Sigmoid colon (tissue), 3 donors: Measurements from ENCODE around the gene TUBA3E.

Experiments
- POLR2A ChIP-seq, 2 donors: fragments of 450-650 bp; IDR thresholded peaks; one replicate each; pipeline ENCODE4 v1.6.1; 2016; ENCODE audit warnings: antibody characterized with exemption in 2 of 2, mild to moderate bottlenecking in 2 of 2, moderate library complexity in 2 of 2
- TF ChIP-seq, protein P1 (sequence below), 4 experiments: fragments of 450-650 bp in 3 of 4; fragments of 200-600 bp in 1 of 4; IDR thresholded peaks; one replicate each; pipeline ENCODE4 v1.5.1; 2016 to 2019; ENCODE audit warnings: antibody characterized with exemption in 4 of 4, mild to moderate bottlenecking in 3 of 4, moderate library complexity in 2 of 4

DNA sequence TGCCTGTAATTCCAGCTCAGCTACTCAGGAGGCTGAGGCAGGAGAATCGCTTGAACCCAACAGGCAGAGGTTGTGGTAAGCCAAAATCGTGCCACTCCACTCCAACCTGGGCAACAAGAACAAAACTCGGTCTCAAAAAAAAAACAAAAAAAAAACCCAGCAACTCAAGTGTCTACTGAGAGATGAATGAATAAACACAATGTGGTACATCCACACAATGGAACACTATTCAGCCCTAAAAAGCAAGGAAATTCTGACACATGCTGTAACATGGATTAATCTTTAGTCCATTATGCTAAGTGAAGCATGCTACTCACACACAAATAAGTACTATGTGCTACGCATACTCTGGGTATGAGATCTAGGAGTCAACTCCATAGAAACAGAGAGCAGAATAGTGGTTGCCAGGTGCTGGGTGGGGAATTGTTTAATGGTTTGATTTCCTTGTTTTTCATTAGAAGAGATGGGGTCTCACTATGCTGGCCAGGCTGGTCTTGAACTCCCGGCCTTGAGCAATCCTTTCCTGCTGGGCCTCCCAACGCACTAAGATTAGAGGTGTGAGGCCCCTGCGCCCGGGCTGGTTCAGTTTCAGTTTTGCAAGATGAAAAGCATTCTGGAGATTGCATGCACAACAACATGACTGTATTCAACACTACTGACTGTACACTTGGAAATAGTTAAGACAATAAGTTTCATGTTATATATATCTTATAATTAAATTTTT, 32.8 kb downstream of the TUBA3E start:
- TF ChIP-seq, protein P1, sequence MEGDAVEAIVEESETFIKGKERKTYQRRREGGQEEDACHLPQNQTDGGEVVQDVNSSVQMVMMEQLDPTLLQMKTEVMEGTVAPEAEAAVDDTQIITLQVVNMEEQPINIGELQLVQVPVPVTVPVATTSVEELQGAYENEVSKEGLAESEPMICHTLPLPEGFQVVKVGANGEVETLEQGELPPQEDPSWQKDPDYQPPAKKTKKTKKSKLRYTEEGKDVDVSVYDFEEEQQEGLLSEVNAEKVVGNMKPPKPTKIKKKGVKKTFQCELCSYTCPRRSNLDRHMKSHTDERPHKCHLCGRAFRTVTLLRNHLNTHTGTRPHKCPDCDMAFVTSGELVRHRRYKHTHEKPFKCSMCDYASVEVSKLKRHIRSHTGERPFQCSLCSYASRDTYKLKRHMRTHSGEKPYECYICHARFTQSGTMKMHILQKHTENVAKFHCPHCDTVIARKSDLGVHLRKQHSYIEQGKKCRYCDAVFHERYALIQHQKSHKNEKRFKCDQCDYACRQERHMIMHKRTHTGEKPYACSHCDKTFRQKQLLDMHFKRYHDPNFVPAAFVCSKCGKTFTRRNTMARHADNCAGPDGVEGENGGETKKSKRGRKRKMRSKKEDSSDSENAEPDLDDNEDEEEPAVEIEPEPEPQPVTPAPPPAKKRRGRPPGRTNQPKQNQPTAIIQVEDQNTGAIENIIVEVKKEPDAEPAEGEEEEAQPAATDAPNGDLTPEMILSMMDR (IDR thresholded peaks at IDR 0.05) = no peak
- TF ChIP-seq POLR2A (IDR thresholded peaks at IDR 0.05) = no peak
